Ovary (tissue), 9 donors: Measurements from ENCODE around the gene LCT. TPM values are rescaled to one million over a fixed set of nuclear protein-coding genes. Genes with fewer than 3 reads are reported as not detected.

Source experiments
- DNase-seq, 5 donors: peaks; one replicate each; pipeline ENCODE4 v3.0.0-alpha.2; 2019 to 2020
- H3K27ac ChIP-seq, 2 donors: fragments of 200-600 bp; one replicate each; pipeline versions ENCODE4 v1.5.1 to v1.8.0; 2019 to 2022
- H3K27me3 ChIP-seq: fragments of 200-600 bp; one replicate; pipeline ENCODE4 v1.8.0; 2022
- H3K36me3 ChIP-seq: fragments of 200-600 bp; sonication (generic); one replicate; pipeline ENCODE4 v1.5.1; 2019
- H3K4me1 ChIP-seq: one replicate; pipeline ENCODE4 v1.8.1; 2013; ENCODE audit warnings: mild to moderate bottlenecking, moderate library complexity; ENCODE audit not compliant: insufficient read depth
- H3K4me3 ChIP-seq: fragments of 200-600 bp; sonication (generic); one replicate; pipeline ENCODE4 v1.5.1; 2017
- H3K9me3 ChIP-seq, 2 donors: fragments of 200-600 bp in 1 of 2; sonication (generic) in 1 of 2; one replicate each; pipeline versions ENCODE4 v1.5.1 to v1.8.1; 2013 to 2019; ENCODE audit warnings: mild to moderate bottlenecking in 1 of 2, moderate library complexity in 1 of 2
- EP300 ChIP-seq: sonication (generic); formaldehyde crosslinking; IDR thresholded peaks from one replicate; pipeline ENCODE4 v1.6.1; 2017; ENCODE audit warnings: antibody characterized with exemption
- POLR2A ChIP-seq: fragments of 450-650 bp; IDR thresholded peaks from one replicate; pipeline ENCODE4 v1.6.1; 2017; ENCODE audit warnings: antibody characterized with exemption, mild to moderate bottlenecking, moderate library complexity
- WGBS, 3 donors: extraction: QIAGEN DNeasy Blood & Tissue Kit in 1 of 3; methylation state at CpG; one replicate each; pipeline versions ENCODE4 v1.1.5 to v1.1.7; 2013 to 2017; 5-methylcytosine and 5-hydroxymethylcytosine counted together
- intact Hi-C, 4 donors: fragments of 100-400 bp; cut with DNase I; formaldehyde crosslinking; loops; one replicate each; pipeline versions ENCODE4 v1.11.0 to v1.15.1; 2022 to 2023
- polyA plus RNA-seq, 2 donors: library from polyadenylated mRNA; stranded (reverse); fragments of 200-250 nt in 1 of 2; fragments of 350-450 nt in 1 of 2; fragmentation: Illumina TruSeq in 1 of 2; extraction: RNeasy Lipid Tissue Mini Kit (QIAGEN cat#74804) in 1 of 2; gene quantifications; one replicate each; pipeline ENCODE4 v1.2.3, GENCODE V29; 2013 to 2014
- total RNA-seq, 7 donors: library from RNA; depleted of rRNA in 2 of 7; stranded (reverse); fragments of >200 nt in 2 of 7; fragmentation: NEBNext Ultra II Directional in 3 of 7; extraction: Animal tissue kit (Norgen Biotek cat#: 25700) in 3 of 7; gene quantifications; one replicate each; pipeline versions ENCODE4 v1.1.0 to v1.2.4, GENCODE V29; 2016 to 2023
- TF ChIP-seq, protein P1 (sequence below), 3 donors: fragments of 450-650 bp in 2 of 3; fragments of 200-600 bp in 1 of 3; IDR thresholded peaks; one replicate each; pipeline versions ENCODE4 v1.5.1 to v1.8.0; 2016 to 2022; ENCODE audit warnings: antibody characterized with exemption in 3 of 3, mild to moderate bottlenecking in 1 of 3
- donor health status: DM: no; HTN: no; CAD: no; lungs with moderate emphysema.
- donor health status: DM: no; HTN: no; CAD: no.
- donor health status: Bipolar disorder and iron deficiency.
- donor health status: DM: yes; HTN: yes; CAD: no.
- donor health status: DM: no; HTN: no; CAD: no.
- donor health status: DM: yes; HTN: yes; CAD: no.

Gene LCT
- total and polyA plus RNA-seq, 9 donors: 0.12 TPM; not detected in 8

DNA sequence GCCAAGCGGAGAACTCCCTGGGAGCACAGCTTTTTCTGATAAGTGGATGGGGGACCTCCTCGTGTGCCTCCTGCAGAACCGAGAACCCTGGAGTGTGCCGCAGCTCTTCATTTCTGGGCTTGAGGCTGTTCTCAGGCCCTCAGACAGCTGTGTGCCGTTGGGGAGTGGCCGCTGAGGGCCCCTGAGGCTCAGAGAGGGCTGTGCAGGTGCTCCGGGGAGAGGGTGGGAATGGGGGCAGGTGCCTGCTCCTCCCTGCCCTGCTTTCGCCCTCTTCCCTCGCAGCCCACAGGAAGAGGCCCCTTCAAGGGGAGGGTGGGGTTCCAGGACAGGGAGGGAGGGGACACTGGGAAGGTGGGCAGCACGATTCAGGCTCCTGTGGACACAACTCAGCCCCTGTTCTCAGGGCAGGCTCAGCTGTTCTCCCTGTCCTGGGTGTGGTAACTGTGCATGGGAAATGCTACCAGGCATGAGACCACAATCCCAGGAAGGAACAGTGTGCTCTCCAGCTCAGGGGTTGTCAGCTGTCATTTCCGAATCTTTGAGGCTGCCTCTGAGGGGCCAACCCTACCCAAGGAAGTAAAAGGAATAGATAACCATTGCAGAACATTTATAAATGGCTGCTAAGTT is 11.3 kb downstream of the LCT start:
- Histone ChIP-seq H3K4me3 (no peak overlapping the region), H3K9me3 (no peaks in the 10 kb centered on the region), H3K27ac (no peak overlapping the region), H3K27me3 (no peaks in the 10 kb centered on the region), H3K4me1 (no peaks in the 10 kb centered on the region), H3K36me3 (no peaks in the 10 kb centered on the region)
- 37 to 42% (median 38%) methylated on average over 11 of the region's 11 CpGs for WGBS, 3 donors
- TF ChIP-seq POLR2A (no peak), EP300 (no peak)
- TF ChIP-seq, protein P1, sequence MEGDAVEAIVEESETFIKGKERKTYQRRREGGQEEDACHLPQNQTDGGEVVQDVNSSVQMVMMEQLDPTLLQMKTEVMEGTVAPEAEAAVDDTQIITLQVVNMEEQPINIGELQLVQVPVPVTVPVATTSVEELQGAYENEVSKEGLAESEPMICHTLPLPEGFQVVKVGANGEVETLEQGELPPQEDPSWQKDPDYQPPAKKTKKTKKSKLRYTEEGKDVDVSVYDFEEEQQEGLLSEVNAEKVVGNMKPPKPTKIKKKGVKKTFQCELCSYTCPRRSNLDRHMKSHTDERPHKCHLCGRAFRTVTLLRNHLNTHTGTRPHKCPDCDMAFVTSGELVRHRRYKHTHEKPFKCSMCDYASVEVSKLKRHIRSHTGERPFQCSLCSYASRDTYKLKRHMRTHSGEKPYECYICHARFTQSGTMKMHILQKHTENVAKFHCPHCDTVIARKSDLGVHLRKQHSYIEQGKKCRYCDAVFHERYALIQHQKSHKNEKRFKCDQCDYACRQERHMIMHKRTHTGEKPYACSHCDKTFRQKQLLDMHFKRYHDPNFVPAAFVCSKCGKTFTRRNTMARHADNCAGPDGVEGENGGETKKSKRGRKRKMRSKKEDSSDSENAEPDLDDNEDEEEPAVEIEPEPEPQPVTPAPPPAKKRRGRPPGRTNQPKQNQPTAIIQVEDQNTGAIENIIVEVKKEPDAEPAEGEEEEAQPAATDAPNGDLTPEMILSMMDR (IDR thresholded peaks at IDR 0.05): no peak
- intact Hi-C loops: no loop called here
- DNase-seq: no peak

DNA sequence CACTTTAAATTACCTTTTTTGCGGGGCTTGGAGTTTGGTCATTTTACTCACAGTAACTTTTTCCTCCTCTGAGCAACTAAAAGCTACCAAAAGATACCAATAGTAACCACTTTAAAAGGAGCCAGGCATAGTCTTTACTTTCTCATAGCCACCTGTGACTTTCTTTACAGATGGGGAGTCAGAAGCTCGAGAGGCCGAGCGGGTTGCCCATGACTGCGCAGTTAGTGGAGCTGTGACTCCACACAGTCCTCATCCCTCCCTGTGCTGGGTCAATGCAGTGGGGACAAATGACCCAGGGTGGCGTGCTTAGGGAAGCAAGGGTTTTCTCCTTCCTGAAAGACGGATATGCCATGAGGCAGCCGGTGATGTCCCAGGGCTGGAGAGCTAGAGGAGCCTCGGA is 11.9 kb downstream of the LCT start:
- no peak overlapping the region for H3K27ac ChIP-seq
- H3K36me3 ChIP-seq: no peaks in the 10 kb centered on the region
- intact Hi-C loops: no loop called here
- no peak overlapping the region for H3K4me3 ChIP-seq
- TF ChIP-seq POLR2A (no peak), EP300 (no peak)
- no peaks in the 10 kb centered on the region for H3K4me1 ChIP-seq
- DNase-seq: no peak
- H3K9me3 ChIP-seq: no peaks in the 10 kb centered on the region
- 74 to 76% (median 74%) methylated on average over 9 of the region's 9 CpGs for WGBS, 3 donors
- H3K27me3 ChIP-seq: no peaks in the 10 kb centered on the region

DNA sequence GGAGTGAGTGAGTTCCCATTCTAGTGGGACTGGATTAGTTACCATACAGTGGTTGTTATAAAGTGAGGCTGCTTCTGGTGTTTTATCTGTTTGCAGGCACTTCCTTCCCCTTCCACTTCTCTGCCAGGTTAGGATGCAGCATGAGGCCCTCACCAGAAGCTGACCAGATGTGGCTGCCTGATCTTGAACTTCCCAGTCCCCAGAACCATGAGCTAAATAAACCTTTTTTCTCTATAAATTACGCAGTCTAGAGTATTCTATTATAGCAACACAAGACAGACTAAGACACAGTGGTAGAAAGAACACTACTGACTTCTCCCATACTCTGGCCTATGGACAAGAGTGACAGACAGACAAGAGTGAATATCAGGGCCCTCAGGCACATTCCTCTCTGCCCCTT is 14.1 kb downstream of the LCT start:
- 82 to 90% (median 86%) methylated on average over 1 of the region's 1 CpG for WGBS, 3 donors
- H3K27ac ChIP-seq: no peak overlapping the region
- H3K27me3 ChIP-seq: no peaks in the 10 kb centered on the region
- DNase-seq: no peak
- TF ChIP-seq POLR2A (no peak), EP300 (no peak)
- TF ChIP-seq, protein P1 (IDR thresholded peaks at IDR 0.05): no peak
- intact Hi-C loops: no loop called here
- H3K9me3 ChIP-seq: no peaks in the 10 kb centered on the region
- no peaks in the 10 kb centered on the region for H3K4me1 ChIP-seq
- H3K36me3 ChIP-seq: no peaks in the 10 kb centered on the region
- no peak overlapping the region for H3K4me3 ChIP-seq

DNA sequence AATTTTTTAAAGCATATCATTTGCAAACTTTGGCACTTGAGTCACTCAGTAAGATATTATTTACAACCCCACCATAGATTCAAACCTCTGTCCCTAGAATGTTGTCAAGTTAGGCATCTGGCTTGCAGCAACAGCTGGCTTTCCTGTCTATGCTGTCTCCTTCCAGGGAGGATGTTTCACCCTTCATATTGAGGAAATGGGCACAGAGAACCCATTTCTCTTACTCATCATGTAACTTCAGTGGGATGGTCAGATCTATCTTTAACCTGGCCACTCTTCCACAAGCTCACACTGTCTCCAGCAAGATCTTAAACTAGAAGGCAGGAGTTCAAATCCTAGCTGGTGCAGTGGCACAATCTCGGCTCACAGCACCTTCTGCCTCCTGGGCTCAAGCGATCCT is 15.8 kb downstream of the LCT start:
- WGBS, 3 donors: 88 to 98% (median 92%) methylated on average over 2 of the region's 2 CpGs
- Histone ChIP-seq H3K36me3 (no peaks in the 10 kb centered on the region), H3K4me1 (no peaks in the 10 kb centered on the region), H3K27ac (no peak overlapping the region), H3K4me3 (no peak overlapping the region), H3K9me3 (no peaks in the 10 kb centered on the region), H3K27me3 (no peaks in the 10 kb centered on the region)
- intact Hi-C loops: no loop called here
- TF ChIP-seq, protein P1 (IDR thresholded peaks at IDR 0.05): no peak
- TF ChIP-seq POLR2A: no peak
- TF ChIP-seq EP300: no peak
- DNase-seq: no peak

DNA sequence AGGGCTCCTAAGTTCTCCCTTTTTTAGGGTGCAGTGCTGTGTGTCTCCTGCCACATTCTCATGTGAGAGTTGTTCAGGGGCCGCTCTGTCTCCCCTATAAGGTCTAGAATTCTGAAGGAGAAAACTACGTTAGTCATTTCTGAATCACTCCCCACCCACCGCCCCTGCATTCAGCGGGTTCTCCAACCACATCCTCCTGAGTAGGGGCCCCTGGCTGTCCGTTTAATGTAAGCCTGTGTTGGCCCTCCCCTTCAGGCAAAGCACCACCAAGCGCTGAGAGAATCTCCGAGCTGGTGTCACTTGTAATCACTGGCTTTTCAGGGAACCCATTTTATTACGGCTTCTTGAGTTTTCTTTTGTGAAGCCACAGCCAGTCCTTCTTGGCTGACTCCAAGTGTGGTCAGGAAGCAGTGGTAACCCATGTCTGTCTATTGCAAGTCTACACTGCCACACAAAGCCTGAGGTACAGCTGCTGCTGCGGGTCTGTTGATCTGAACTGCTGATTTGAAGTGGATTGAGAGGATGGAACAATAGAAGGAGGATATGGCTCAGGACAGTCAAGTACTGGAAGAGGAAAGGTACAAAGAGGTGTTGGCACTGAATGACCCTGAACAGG is 16.9 kb downstream of the LCT start:
- TF ChIP-seq POLR2A (no peak), EP300 (no peak)
- TF ChIP-seq, protein P1 (IDR thresholded peaks at IDR 0.05): no peak
- no peak for DNase-seq
- WGBS, 3 donors: 63 to 66% (median 64%) methylated on average over 9 of the region's 9 CpGs
- no peaks in the 10 kb centered on the region for H3K27me3 ChIP-seq
- no peak overlapping the region for H3K27ac ChIP-seq
- H3K4me3 ChIP-seq: no peak overlapping the region
- H3K36me3 ChIP-seq: no peaks in the 10 kb centered on the region
- no peaks in the 10 kb centered on the region for H3K9me3 ChIP-seq
- H3K4me1 ChIP-seq: no peaks in the 10 kb centered on the region
- intact Hi-C loops: no loop called here
